Activated T-cell treated with anti-CD3 and anti-CD28 coated beads for 4 hours (primary cell): ENCODE measurements around the gene CPNE1.

Experiments used
- DNase-seq: peaks from one replicate; pipeline ENCODE4 v3.0.0-alpha.2; 2020

Gene CPNE1

DNA sequence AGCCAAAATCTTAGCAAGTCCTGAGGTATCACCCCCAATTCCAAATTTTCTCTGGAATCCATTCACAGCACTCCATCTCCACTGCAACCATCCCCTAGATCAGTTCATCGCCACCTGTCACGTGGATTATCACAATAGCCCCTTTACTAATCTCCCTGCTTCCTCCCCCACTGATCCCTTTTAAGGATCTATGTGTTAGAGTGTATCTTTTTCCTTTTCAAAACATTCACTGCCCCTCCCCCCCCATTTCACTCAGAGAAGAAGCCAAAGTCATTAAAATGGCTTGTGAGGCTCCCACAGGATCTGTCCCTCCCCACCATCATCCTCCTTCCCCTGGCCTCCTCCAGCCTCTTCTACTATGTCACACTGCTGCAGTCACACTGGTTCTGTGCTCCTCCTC lies 67.5 kb downstream of the CPNE1 start:
- no peak for DNase-seq

DNA sequence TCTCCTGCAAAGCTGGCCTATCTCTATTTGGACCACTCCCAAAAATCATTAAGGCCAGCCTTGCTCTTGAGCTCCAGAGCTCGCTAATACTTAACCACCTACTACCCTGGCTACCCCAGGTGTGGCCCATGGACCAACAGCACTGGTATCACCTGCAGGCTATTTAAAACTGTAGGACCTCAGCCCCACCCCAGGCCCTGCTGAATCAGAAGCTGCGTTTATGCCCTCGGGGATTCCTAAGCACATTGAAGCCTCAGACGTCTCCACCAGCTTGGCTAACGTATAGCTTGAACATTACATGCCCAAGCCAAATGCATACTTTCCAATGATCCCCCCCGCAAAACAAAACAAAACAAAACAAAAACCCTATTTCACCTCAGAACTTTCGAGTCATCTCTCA lies 68.8 kb downstream of the CPNE1 start:
- no peak for DNase-seq

DNA sequence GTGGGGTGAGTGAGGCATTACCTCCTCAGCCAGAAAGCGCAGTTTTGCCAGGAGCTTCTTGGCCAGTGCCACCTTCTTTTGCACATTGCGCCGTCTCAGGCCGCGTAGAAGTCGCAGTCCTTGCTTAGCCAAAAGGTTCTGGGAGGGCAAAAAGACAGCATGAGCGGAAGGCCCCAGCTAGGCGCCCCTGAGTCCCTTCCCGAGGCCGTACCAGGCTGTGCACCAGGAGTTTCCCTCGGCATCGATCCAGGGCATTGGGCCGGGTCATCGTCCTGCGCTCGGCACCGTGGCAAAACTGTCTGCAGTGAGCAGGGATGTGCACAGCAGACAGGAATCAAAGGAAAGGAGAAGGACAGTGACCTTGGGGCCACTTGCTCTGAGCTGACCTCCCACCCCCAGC lies 69.2 kb downstream of the CPNE1 start:
- DNase-seq, result no peak

DNA sequence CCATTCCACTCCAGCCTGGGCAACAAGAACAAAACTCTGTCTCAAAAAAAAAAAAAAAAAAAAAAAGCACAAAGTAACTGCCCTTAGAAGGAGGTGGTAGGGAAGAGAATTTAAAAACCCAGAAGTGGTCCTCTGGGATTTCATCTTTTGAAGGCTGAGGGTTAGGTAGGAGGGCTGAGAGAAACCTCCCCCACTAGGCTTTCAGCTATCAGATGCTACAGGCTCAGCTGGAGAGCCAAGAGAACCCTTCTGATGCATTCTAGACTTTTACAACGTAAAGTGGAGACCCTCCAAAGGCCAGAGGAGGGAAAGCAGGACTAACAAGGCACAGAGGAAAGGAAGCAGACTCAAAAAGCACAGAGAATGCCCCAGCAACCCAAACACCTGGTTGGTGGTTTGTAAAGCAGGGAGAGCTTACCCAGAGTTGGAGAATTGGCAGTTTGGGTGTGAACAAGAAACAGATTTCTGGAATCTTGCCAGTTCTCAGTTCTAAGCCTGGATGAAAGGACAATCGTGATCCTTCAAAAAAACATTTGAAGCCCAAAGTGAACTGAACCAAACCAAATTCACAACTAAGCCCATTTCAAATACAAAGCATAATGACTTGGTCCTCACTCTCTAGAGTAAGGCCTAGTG lies 72.2 kb downstream of the CPNE1 start:
- no peak for DNase-seq

- no peak for DNase-seq
Measured at GRCh38 chr20:35588397-35588796, 76.3 kb downstream of the CPNE1 start.

GRCh38 chr20:35587436-35587835 lies 77.3 kb downstream of the CPNE1 start:
- DNase-seq, result no peak

GRCh38 chr20:35586751-35587425 lies 77.8 kb downstream of the CPNE1 start:
- DNase-seq, result no peak

- no peak for DNase-seq
Measured at GRCh38 chr20:35583636-35584560, 80.8 kb downstream of the CPNE1 start.

DNA sequence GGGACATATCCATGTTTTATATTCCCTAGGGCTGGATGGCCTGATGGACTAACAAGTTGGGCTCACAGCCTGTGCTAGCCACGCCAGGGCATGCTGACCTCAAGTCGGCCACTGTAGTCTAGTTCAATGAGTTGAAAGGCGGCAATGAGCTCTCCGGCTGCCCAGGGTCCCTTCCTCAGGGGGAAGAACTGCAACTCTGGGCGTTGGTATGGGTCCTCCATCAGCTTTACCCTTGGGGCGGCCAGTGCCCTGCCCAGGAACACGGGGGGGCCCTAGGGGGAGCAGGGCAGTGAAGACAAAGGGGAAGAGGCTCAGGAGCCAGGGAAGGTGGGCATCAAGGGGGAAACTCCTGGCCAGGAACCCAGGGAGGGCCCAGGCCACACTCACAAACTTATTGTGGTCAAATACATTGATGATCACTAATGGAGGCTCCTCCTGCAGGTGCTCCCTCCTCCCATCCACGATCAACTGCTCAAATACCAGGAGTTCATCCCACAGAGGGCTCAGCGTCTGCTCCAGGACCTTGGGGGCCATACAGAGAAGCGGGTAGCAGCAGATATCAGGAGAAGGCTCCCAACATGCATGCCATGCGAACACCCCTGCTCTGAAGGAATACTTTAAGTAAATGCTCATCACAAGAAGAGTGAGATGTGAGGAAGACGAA lies 81.8 kb downstream of the CPNE1 start:
- no peak for DNase-seq

DNA sequence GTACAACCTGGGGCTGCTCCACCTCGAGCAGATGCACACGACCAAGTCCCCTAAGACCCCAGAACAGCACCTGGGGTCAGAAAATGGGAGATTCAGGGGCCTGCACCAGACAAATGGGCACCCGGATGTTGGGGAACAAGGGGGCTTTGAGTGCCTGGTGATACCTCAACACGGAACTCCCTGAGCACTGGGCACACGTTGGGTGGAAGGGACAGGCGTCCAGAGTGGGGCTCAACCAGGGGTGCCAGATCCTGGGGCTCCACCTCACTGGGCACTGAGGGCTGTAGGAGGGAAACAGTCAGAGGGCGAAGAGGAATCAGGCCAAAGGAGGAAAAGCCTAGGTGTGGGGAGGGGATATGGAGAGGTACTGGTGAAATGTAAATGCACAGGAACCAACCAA lies 82.6 kb downstream of the CPNE1 start:
- no peak for DNase-seq

- DNase-seq, result no peak
Measured at GRCh38 chr20:35579196-35579595, 85.5 kb downstream of the CPNE1 start.

- no peak for DNase-seq
Measured at GRCh38 chr20:35578469-35578868, 86.2 kb downstream of the CPNE1 start.

DNA sequence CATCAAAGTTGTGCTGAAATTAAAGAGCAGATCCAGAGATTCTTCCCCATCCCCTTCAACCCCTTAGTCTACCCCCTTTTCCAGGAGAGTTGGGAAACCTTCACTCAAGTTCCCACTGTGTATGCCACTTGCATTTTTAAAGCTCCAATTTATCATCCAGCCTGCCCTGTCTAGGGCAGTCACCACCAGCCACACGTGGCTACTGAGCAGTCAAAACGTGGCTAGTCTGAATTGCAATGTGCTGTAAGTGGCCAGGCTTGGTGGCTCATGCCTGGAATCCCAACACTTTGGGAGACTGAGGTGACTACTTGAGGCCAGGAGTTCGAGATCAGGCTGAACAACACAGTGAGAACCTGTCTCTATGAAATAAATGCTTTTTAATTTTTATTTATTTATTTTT lies 87.9 kb downstream of the CPNE1 start:
- no peak for DNase-seq
